PC-9 (cell line): ENCODE measurements around the gene EXOC4.

Source experiments
- CTCF ChIP-seq: fragments of 200-600 bp; sonication (generic); conservative IDR thresholded peaks from 2 replicates; pipeline ENCODE4 v1.6.1; 2017; ENCODE audit warnings: mixed run types, antibody characterized with exemption, mild to moderate bottlenecking, moderate library complexity
- EZH2 ChIP-seq: fragments of 200-600 bp; sonication (generic); IDR thresholded peaks from 2 replicates; pipeline ENCODE4 v1.8.0; 2017; ENCODE audit warnings: antibody characterized with exemption, low read depth

DNA sequence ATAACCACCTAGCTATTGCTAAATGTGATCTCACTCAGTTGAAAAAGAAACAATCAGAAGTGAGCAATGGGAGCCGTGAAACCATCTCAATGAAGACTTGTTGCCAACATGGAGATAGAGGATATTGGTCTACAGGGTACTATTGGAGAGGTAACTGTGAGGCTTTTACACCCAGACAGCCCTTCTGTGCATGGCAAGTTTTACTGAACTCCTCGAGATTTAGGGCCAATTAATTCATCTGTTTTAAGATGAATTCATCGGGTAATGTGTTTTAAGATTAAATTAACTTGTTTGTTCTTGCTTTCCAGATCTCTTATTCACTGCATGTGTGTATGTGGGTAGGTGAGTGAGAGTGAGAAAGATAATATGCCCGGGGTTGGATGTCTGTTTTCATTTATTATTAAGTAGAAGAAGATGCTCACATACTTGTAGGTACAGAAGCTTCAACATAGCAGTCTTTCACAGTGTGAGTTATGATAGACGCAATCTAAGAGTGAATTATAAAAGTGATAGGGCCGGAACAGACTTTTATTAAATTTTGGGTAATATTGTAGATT is 323.8 kb downstream of the EXOC4 start:
- TF ChIP-seq CTCF: no peak
- no peak for TF ChIP-seq EZH2
